Thyroid gland (tissue), 4 donors: ENCODE data around the gene DNAH8. TPM values are rescaled to one million over a fixed set of nuclear protein-coding genes. Genes with fewer than 3 reads are reported as not detected.

Experiments
- DNase-seq, 2 donors: peaks; one replicate each; pipeline ENCODE4 v3.0.0-alpha.2; 2019
- H3K27ac ChIP-seq, 3 donors: fragments of 200-600 bp; sonication (generic); 1 replicate in 2 of 3; 2 replicates in 1 of 3; pipeline ENCODE4 v1.5.1; 2016 to 2019; ENCODE audit warnings: mild to moderate bottlenecking in 1 of 3, moderate library complexity in 1 of 3
- H3K27me3 ChIP-seq: fragments of 200-600 bp; sonication (generic); one replicate; pipeline ENCODE4 v1.5.1; 2019
- H3K36me3 ChIP-seq, 2 donors: fragments of 200-600 bp; sonication (generic); one replicate each; pipeline ENCODE4 v1.5.1; 2016 to 2019
- H3K4me1 ChIP-seq, 2 donors: fragments of 200-600 bp; sonication (generic); one replicate each; pipeline ENCODE4 v1.5.1; 2017 to 2019
- H3K4me3 ChIP-seq, 3 donors: fragments of 200-600 bp; sonication (generic); replicated peaks in 1 of 3; 1 replicate in 2 of 3; 2 replicates in 1 of 3; pipeline ENCODE4 v1.5.1; 2016; ENCODE audit warnings: mild to moderate bottlenecking in 1 of 3
- H3K9me3 ChIP-seq: fragments of 200-600 bp; sonication (generic); one replicate; pipeline ENCODE4 v1.5.1; 2017
- POLR2A ChIP-seq, 2 donors: fragments of 450-650 bp; IDR thresholded peaks; one replicate each; pipeline ENCODE4 v1.6.1; 2017; ENCODE audit warnings: antibody characterized with exemption in 2 of 2, mild to moderate bottlenecking in 2 of 2, moderate library complexity in 1 of 2
- WGBS, 2 donors: methylation state at CpG; one replicate each; pipeline ENCODE4 v1.1.5; 2017; 5-methylcytosine and 5-hydroxymethylcytosine counted together
- intact Hi-C: fragments of 100-400 bp; cut with DNase I; formaldehyde crosslinking; loops from one replicate; pipeline ENCODE4 v1.15.1; 2023
- total RNA-seq, 4 donors: library from RNA; depleted of rRNA; stranded (reverse); fragments of >200 nt; gene quantifications; one replicate each; pipeline ENCODE4 v1.2.3, GENCODE V29; 2016
- TF ChIP-seq, protein P1 (sequence below), 6 experiments: fragments of 200-600 bp in 3 of 6; fragments of 450-650 bp in 3 of 6; sonication (generic) in 3 of 6; IDR thresholded peaks; one replicate each; pipeline ENCODE4 v1.5.1; 2016 to 2019; ENCODE audit warnings: antibody characterized with exemption in 6 of 6, mild to moderate bottlenecking in 2 of 6, inconsistent platforms in 1 of 6, moderate library complexity in 1 of 6

The DNAH8 gene
- total RNA-seq, 4 donors from 2014 or later = 0.04 to 4.8 (median 0.12) TPM

DNA sequence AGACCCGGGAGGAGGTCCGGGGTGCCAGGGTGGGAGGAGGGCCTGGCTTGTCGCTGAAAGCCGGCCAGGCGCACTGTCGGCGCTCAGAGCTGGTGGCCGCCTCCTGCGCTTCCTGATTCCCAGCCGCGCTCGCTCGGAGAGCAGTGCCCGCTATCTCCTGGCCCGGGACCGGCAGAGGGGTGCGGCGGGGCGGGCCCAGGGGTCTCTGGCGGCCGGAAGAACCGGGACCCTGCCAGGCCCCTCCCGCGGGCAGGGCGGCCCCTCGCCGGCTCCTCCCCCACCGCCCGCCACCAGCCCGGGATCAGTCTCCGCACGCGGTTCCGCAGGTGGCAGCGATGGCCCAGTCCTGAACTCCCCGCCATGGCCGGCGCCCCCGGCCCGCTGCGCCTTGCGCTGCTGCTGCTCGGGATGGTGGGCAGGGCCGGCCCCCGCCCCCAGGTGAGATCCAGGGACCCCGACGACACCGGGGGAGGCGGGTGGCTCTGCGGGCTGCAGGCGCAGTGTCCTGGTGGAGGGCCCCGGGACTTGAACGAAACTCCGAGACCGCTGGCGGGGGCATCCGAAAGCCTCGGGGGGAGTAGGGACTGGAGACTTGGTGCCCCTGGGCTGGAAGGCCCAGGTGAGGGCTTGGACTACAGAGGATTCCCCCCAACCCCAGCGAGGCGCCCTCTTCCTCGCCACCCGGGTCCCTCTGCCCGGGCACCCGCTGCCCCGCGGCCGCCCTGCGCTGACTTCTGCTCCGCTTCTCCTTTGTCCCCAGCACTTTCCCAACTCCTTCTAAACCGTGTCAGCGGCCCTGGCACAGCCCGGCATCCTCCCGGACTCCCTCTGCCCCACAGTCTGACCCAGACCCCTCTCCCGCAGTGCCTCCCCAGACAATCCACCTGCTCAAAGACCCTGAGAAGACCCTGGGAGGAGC lies 333.6 kb downstream of the DNAH8 start, which contains the start of gene GLP1R:
TSS of gene GLP1R (plus strand) at position 301 of the 919 bp plus-strand sequence. CDS start at position 361, 60 bp downstream.
- Histone ChIP-seq H3K9me3 (no peaks in the 10 kb centered on the region), H3K4me3 (peak within 1 kb of the TSS in 1 of 3 donors; percentile 19), H3K27me3 (no peaks in the 10 kb centered on the region), H3K27ac (no peak within 1 kb of the TSS), H3K4me1 (peaks cover 0 to 8% of the 10 kb centered on the region in 2 donors), H3K36me3 (no peaks in the 10 kb centered on the region)
- TF ChIP-seq POLR2A (IDR thresholded peaks at IDR 0.05) = no peak
- 8 to 14% methylated on average over 22 to 39 of the region's 74 CpGs for WGBS, 2 donors
- peak; percentile 5 to 10 for DNase-seq
- intact Hi-C loops = no loop called here

DNA sequence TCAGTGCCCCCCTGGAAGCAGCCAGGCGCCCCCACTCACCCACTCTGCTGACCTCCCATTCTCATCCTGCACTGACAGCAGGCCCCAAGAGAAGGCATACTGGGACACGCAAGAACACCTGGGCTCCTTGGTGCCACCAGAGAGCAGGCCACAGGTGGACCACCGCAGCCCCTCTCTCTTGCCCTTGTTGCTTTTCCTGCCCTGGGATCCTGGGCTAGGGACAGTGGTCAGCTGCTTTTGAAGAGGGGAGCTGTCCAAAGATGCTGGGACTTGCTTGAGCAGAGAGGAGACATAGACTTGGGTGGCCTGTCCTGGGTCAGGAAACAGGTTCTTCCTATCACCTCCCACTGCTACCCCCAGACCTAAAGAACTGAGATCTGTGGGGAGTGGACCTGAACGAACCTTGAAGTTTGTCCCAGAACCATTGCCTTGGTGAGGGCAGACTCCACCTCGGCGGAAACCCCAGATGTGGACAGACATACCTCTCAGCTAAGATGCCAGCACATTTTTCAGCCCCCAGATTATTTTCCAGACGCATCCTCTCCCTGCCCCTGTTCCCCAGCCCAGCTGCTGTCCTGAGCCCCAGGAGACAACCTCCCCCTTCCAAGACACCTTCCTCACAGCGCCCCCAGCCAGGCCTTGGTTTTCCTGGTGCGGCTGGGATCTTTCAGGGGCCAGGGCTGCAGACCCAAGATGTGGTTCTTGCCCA lies 334.6 kb downstream of the DNAH8 start:
- WGBS, 2 donors = 89 to 92% methylated on average over 9 of the region's 9 CpGs
- Histone ChIP-seq H3K9me3 (no peaks in the 10 kb centered on the region), H3K4me3 (no peak overlapping the region), H3K27me3 (no peaks in the 10 kb centered on the region), H3K4me1 (peaks cover 0 to 18% of the 10 kb centered on the region in 2 donors), H3K27ac (no peak overlapping the region), H3K36me3 (no peaks in the 10 kb centered on the region)
- no peak for DNase-seq
- TF ChIP-seq, protein P1, sequence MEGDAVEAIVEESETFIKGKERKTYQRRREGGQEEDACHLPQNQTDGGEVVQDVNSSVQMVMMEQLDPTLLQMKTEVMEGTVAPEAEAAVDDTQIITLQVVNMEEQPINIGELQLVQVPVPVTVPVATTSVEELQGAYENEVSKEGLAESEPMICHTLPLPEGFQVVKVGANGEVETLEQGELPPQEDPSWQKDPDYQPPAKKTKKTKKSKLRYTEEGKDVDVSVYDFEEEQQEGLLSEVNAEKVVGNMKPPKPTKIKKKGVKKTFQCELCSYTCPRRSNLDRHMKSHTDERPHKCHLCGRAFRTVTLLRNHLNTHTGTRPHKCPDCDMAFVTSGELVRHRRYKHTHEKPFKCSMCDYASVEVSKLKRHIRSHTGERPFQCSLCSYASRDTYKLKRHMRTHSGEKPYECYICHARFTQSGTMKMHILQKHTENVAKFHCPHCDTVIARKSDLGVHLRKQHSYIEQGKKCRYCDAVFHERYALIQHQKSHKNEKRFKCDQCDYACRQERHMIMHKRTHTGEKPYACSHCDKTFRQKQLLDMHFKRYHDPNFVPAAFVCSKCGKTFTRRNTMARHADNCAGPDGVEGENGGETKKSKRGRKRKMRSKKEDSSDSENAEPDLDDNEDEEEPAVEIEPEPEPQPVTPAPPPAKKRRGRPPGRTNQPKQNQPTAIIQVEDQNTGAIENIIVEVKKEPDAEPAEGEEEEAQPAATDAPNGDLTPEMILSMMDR (IDR thresholded peaks at IDR 0.05) = no peak
- TF ChIP-seq POLR2A (IDR thresholded peaks at IDR 0.05) = no peak
- intact Hi-C loops = no loop called here

DNA sequence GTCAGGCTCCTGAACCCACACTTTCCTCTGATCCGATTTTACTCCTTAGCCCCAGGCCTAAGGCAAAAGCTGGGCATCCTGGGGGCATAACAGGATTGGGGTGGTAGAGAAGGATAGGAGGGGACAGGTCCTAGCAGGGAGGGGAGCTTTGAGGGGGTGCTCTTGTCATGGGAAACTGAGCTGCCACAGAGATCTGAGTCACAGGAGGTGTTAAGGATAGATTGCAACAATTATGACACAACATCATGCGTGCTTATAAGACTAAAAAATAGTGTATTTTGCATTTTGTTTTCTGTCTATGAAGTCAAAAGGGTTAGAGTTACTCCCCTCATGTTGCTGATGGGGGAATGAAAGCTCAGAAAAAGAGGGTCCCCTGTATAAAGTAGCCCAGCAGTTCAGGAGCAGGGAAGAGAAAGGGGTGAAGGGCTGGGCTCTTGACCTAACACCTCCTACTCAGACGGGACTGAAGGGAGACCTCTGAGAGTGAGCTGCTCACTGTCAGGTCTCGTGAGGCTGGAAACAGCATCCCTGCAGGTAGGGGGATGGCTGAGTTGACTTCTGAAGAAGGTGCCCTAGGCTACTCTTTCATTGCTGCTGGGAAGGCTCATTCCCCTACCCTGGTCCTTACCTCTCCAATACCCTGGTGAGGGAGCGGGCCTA lies 335.5 kb downstream of the DNAH8 start:
- peaks cover 0 to 19% of the 10 kb centered on the region in 2 donors for H3K4me1 ChIP-seq
- no peaks in the 10 kb centered on the region for H3K36me3 ChIP-seq
- 85 to 94% methylated on average over 5 of the region's 5 CpGs for WGBS, 2 donors
- no peak overlapping the region for H3K27ac ChIP-seq
- H3K27me3 ChIP-seq = no peaks in the 10 kb centered on the region
- no peak for TF ChIP-seq POLR2A (IDR thresholded peaks at IDR 0.05)
- intact Hi-C loops = no loop called here
- no peak overlapping the region for H3K4me3 ChIP-seq
- no peak for DNase-seq
- H3K9me3 ChIP-seq = no peaks in the 10 kb centered on the region

DNA sequence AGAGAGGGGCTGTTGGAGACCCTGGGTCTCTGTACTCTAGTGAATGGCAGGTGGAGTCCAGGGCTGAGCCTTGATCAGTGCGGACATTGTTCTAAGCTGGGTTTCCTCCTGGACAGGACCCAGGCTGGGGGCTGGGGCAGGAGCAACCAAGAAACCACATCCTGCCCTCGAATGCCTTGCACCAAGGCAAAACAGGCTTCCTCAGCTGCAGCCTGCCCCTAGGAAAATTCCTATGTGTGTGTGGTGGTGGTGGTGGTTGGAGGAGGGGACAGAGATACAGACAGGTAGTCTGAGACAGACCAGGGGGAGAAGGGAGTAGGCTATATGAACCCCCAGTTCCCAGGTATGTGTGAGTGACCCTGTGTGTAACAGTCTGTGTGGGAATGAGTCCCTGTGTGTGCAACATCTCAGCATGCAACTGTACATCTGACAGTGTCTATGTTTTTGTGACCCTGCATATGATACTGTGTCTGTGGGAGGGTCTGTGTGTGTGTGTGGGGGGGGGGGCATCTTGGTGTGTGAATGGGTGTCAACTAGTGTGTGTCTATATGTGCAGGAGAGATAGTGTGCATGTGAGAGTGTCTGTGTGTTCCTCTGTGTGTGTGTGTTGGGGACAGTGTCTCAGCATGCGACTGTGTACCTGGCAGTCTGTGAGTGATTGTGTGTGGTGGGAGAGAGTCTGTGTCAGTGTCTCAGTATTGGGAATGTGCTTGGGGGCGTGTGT lies 336.4 kb downstream of the DNAH8 start:
- DNase-seq = no peak
- H3K4me3 ChIP-seq = no peak overlapping the region
- no peaks in the 10 kb centered on the region for H3K36me3 ChIP-seq
- no peaks in the 10 kb centered on the region for H3K27me3 ChIP-seq
- H3K9me3 ChIP-seq = no peaks in the 10 kb centered on the region
- 69 to 81% methylated on average over 3 to 4 of the region's 4 CpGs for WGBS, 2 donors
- peaks cover 0 to 19% of the 10 kb centered on the region in 2 donors for H3K4me1 ChIP-seq
- no peak for TF ChIP-seq POLR2A (IDR thresholded peaks at IDR 0.05)
- TF ChIP-seq, protein P1 (IDR thresholded peaks at IDR 0.05) = no peak
- H3K27ac ChIP-seq = no peak overlapping the region
- intact Hi-C loops = no loop called here

DNA sequence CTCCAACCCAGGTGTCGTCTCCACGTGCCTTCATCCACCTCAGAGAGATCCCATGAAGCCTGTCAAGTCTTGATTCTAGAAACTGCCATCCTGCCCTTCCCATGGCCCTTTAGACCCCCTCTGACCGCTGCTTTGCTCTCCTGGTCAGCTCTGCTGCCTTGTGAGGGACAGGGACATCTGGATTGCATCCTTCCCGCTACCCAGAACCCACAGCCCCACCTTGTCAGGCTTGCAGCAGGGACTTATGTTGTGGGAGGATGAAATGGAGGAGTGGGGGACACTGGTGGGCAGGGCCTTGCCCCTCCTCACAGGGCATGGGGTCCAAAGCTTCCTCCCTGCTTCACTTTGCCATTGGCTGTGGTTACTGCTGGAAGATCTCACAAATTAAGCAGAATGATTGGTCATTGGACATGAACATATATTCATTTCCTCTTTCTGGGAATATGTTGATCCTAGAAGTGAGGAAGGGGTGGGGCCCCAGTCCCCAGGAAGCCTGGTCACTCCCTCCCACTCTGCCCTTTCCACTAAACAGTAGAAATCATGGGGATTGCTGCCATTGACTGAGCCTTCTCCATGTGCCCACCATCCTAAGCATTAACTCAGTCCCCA lies 338.0 kb downstream of the DNAH8 start:
- Histone ChIP-seq H3K4me3 (no peak overlapping the region), H3K27me3 (no peaks in the 10 kb centered on the region), H3K4me1 (peaks cover 0 to 19% of the 10 kb centered on the region in 2 donors), H3K36me3 (no peaks in the 10 kb centered on the region), H3K9me3 (no peaks in the 10 kb centered on the region), H3K27ac (no peak overlapping the region)
- no peak for DNase-seq
- 85 to 90% methylated on average over 4 of the region's 4 CpGs for WGBS, 2 donors
- TF ChIP-seq, protein P1 (IDR thresholded peaks at IDR 0.05) = no peak
- no peak for TF ChIP-seq POLR2A (IDR thresholded peaks at IDR 0.05)
- intact Hi-C loops = no loop called here
